SK-N-SH (cell line): ENCODE results near the gene SDSL. TPM values are rescaled to one million over a fixed set of nuclear protein-coding genes. Genes with fewer than 3 reads are reported as not detected.

Source experiments
- CTCF ChIA-PET: fragments of 300-600, 350-600 bp; formaldehyde crosslinking; extraction: SDS; loops from one replicate; lab custom pipeline; 2021; lab: Yijun Ruan, JAX
- POLR2A ChIA-PET: fragments of 350-600 bp; sonication (Branson Sonifier 250); formaldehyde crosslinking; extraction: SDS; loops from one replicate; lab custom pipeline; 2020; ENCODE audit warnings: antibody characterized with exemption, inconsistent platforms; lab: Yijun Ruan, JAX
- DNase-seq: peaks from one replicate; pipeline ENCODE4 v3.0.0; 2012
- H2AFZ ChIP-seq: fragments of 200-600 bp; sonication (generic); 2 replicates; pipeline ENCODE4 v1.8.1; 2016; ENCODE audit warnings: antibody characterized with exemption, mild to moderate bottlenecking, low read depth
- H3F3A ChIP-seq: fragments of 200-600 bp; sonication (generic); replicated peaks from 2 replicates; pipeline ENCODE3; 2016; ENCODE audit warnings: antibody characterized with exemption, mild to moderate bottlenecking; ENCODE audit not compliant: insufficient read depth
- H3K27ac ChIP-seq, 2 experiments: fragments of 200-500 bp in 1 of 2; fragments of 200-600 bp in 1 of 2; sonication (Bioruptor generic) in 1 of 2; sonication (generic), shearing (Covaris generic) in 1 of 2; 2 replicates each; pipeline versions ENCODE4 v1.5.1 to v1.6.1; 2014 to 2016; ENCODE audit warnings: low read depth in 2 of 2, inconsistent platforms in 1 of 2, low read length in 1 of 2, mild to moderate bottlenecking in 1 of 2, mixed read lengths in 1 of 2
- H3K27me3 ChIP-seq: fragments of 200-600 bp; sonication (generic), shearing (Covaris generic); 2 replicates; pipeline ENCODE4 v1.6.1; 2016; ENCODE audit warnings: mixed run types; ENCODE audit not compliant: insufficient read depth
- H3K36me3 ChIP-seq, 2 experiments: fragments of 200-500 bp in 1 of 2; fragments of 200-600 bp in 1 of 2; sonication (Bioruptor generic) in 1 of 2; sonication (generic) in 1 of 2; replicated peaks in 1 of 2; 2 replicates each; pipeline versions ENCODE3 to v1.5.1; 2014 to 2016; ENCODE audit warnings: low read length in 1 of 2, mild to moderate bottlenecking in 1 of 2; ENCODE audit not compliant: insufficient read depth in 2 of 2, control insufficient read depth in 1 of 2
- H3K4me1 ChIP-seq, 2 experiments: fragments of 200-500 bp in 1 of 2; fragments of 200-600 bp in 1 of 2; sonication (Bioruptor generic) in 1 of 2; sonication (generic), shearing (Covaris generic) in 1 of 2; 2 replicates each; pipeline versions ENCODE4 v1.5.1 to v1.6.1; 2014 to 2016; ENCODE audit warnings: low read depth in 1 of 2, low read length in 1 of 2, mixed run types in 1 of 2; ENCODE audit not compliant: insufficient read depth in 2 of 2, control insufficient read depth in 1 of 2
- H3K4me2 ChIP-seq: fragments of 200-600 bp; sonication (generic), shearing (Covaris generic); 2 replicates; pipeline ENCODE4 v1.6.1; 2017; ENCODE audit warnings: mixed run types
- H3K4me3 ChIP-seq, 2 experiments: fragments of 200-500 bp in 1 of 2; fragments of 200-600 bp in 1 of 2; sonication (Bioruptor generic) in 1 of 2; sonication (generic), shearing (Covaris generic) in 1 of 2; 2 replicates each; pipeline versions ENCODE4 v1.5.1 to v1.8.1; 2014 to 2016; ENCODE audit warnings: low read depth in 2 of 2, inconsistent platforms in 1 of 2, low read length in 1 of 2, mild to moderate bottlenecking in 1 of 2, mixed read lengths in 1 of 2, moderate library complexity in 1 of 2
- H3K79me2 ChIP-seq: fragments of 200-600 bp; sonication (generic); 2 replicates; pipeline ENCODE4 v1.8.1; 2017; ENCODE audit warnings: mild to moderate bottlenecking; ENCODE audit not compliant: insufficient read depth
- H3K9ac ChIP-seq: fragments of 200-600 bp; sonication (generic); 2 replicates; pipeline ENCODE4 v1.6.1; 2017; ENCODE audit warnings: mixed run types
- H3K9me2 ChIP-seq: fragments of 200-600 bp; sonication (generic); 2 replicates; pipeline ENCODE4 v1.6.1; 2017; ENCODE audit warnings: mixed run types
- H3K9me3 ChIP-seq: fragments of 200-600 bp; sonication (generic); 2 replicates; pipeline ENCODE4 v1.6.1; 2017; ENCODE audit warnings: mixed run types, mild to moderate bottlenecking, moderate library complexity
- H4K20me1 ChIP-seq: fragments of 200-600 bp; sonication (generic); 2 replicates; pipeline ENCODE4 v1.6.1; 2017; ENCODE audit warnings: mild to moderate bottlenecking, mixed run types; ENCODE audit not compliant: insufficient read depth
- CTCF ChIP-seq: fragments of 200-600 bp; sonication (generic); IDR thresholded peaks from 2 replicates; pipeline ENCODE4 v1.6.1; 2017; ENCODE audit warnings: antibody characterized with exemption, mild to moderate bottlenecking, moderate library complexity
- ELF1 ChIP-seq: IDR thresholded peaks from 2 replicates; pipeline ENCODE4 v1.4.0; 2012
- EZH2phosphoT487 ChIP-seq: fragments of 200-600 bp; sonication (generic); IDR thresholded peaks from 2 replicates; pipeline ENCODE4 v1.6.1; 2017; ENCODE audit warnings: low read depth, mixed run types, mild to moderate bottlenecking, antibody characterized with exemption, moderate library complexity, borderline replicate concordance
- FOSL2 ChIP-seq: IDR thresholded peaks from 2 replicates; pipeline ENCODE4 v1.4.0; 2012; ENCODE audit warnings: low read depth, mild to moderate bottlenecking, moderate library complexity, borderline replicate concordance
- FOXJ3 ChIP-seq: sonication (generic); formaldehyde crosslinking; IDR thresholded peaks from 2 replicates; pipeline ENCODE4 v1.5.1; 2020; ENCODE audit warnings: mild to moderate bottlenecking, missing genetic modification reagents
- GABPA ChIP-seq: IDR thresholded peaks from 2 replicates; pipeline ENCODE4 v1.4.0; 2012; ENCODE audit warnings: low read depth, mild to moderate bottlenecking
- GATA2 ChIP-seq: sonication (generic); formaldehyde crosslinking; IDR thresholded peaks from 2 replicates; pipeline ENCODE4 v1.5.0; 2020; ENCODE audit warnings: mild to moderate bottlenecking, missing genetic modification reagents
- JUND ChIP-seq: IDR thresholded peaks from 2 replicates; pipeline ENCODE4 v1.4.0; 2012
- MEF2A ChIP-seq: IDR thresholded peaks from 2 replicates; pipeline ENCODE4 v1.4.0; 2012; ENCODE audit warnings: low read depth, borderline replicate concordance
- PBX3 ChIP-seq: IDR thresholded peaks from 2 replicates; pipeline ENCODE4; 2012
- POLR2AphosphoS5 ChIP-seq: IDR thresholded peaks from 2 replicates; pipeline ENCODE4 v1.6.1; 2012; ENCODE audit warnings: low read depth, low read length
- RAD21 ChIP-seq: IDR thresholded peaks from 2 replicates; pipeline ENCODE4 v1.6.1; 2012; ENCODE audit warnings: mild to moderate bottlenecking, low read length
- RFX5 ChIP-seq: IDR thresholded peaks from 2 replicates; pipeline ENCODE4 v1.6.1; 2012; ENCODE audit warnings: mild to moderate bottlenecking, improper control_type of control experiment, low read length
- RXRA ChIP-seq: IDR thresholded peaks from 2 replicates; pipeline ENCODE4 v1.4.0; 2012; ENCODE audit warnings: low read depth, mild to moderate bottlenecking, borderline replicate concordance
- TAF1 ChIP-seq: IDR thresholded peaks from 2 replicates; pipeline ENCODE4 v1.6.1; 2012; ENCODE audit warnings: low read depth, mild to moderate bottlenecking, low read length, moderate library complexity, borderline replicate concordance
- USF2 ChIP-seq: fragments of 150-350 bp; IDR thresholded peaks from 2 replicates; pipeline ENCODE4 v1.6.1; 2017; ENCODE audit warnings: antibody characterized with exemption, low read length, low read depth, borderline replicate concordance
- YY1 ChIP-seq: IDR thresholded peaks from 2 replicates; pipeline ENCODE4 v1.4.0; 2012; ENCODE audit warnings: low read depth, mild to moderate bottlenecking
- ZBTB33 ChIP-seq: IDR thresholded peaks from 2 replicates; pipeline ENCODE4 v1.4.0; 2012; ENCODE audit warnings: low read depth, borderline replicate concordance
- WGBS: methylation state at CpG from one replicate; pipeline ENCODE4 v1.1.6; 2017; ENCODE audit warnings: low lambda C conversion rate; 5-methylcytosine and 5-hydroxymethylcytosine counted together
- polyA plus RNA-seq, 3 experiments: library from polyadenylated mRNA; depleted of rRNA; stranded (reverse); fragments of >200 nt; gene quantifications; 2 replicates each; pipeline ENCODE4 v1.2.3, GENCODE V29; 2012

SDSL gene
- polyA plus RNA-seq, 1 of the 3 experiments (the other 2 are of a cell fraction), result 33.7 TPM

GRCh38 chr12:113405694-113406093 is 16.5 kb upstream of the SDSL start (continued):
- TF ChIP-seq CTCF (no peak), PBX3 (no peak), FOXJ3 (no peak), TAF1 (no peak), RAD21 (no peak)

- Histone ChIP-seq H3K9me3 (no peaks in the 10 kb centered on the region), H3K36me3 (no peaks in the 10 kb centered on the region), H3K27ac (peak overlapping the region in 1 of 2 experiments; percentile 36; a peak in 1 of 4 replicates), H2AFZ (peak overlapping the region; percentile 76), H4K20me1 (no peaks in the 10 kb centered on the region), H3K9ac (no peak overlapping the region), H3K9me2 (no peaks in the 10 kb centered on the region), H3K4me2 (no peak overlapping the region), H3K27me3 (no peaks in the 10 kb centered on the region), H3K4me1 (no peaks in the 10 kb centered on the region; a peak in 1 of 4 replicates), H3K4me3 (no peak overlapping the region), H3F3A (no peaks in the 10 kb centered on the region), H3K79me2 (no peaks in the 10 kb centered on the region)
- DNase-seq, result no peak
- 61% methylated on average over 6 of the region's 6 CpGs for WGBS
- TF ChIP-seq ZBTB33, result no peak
- no peak for TF ChIP-seq YY1
- TF ChIP-seq POLR2AphosphoS5, result no peak
- TF ChIP-seq FOSL2, result peak; percentile 36; the same call in 1 of the 2 replicates
- no peak for TF ChIP-seq ELF1
- no peak for TF ChIP-seq TAF1
- no peak for TF ChIP-seq RAD21
- no peak for TF ChIP-seq FOXJ3
- TF ChIP-seq USF2, result no peak
- TF ChIP-seq MEF2A, result no peak
- TF ChIP-seq RFX5, result no peak
- 0 out of 2 replicates have a peak, but pooled peaks have one; percentile 16 for TF ChIP-seq JUND
- no peak for TF ChIP-seq GABPA
- TF ChIP-seq GATA2, result no peak
- TF ChIP-seq EZH2phosphoT487, result no peak
- no peak for TF ChIP-seq RXRA
- POLR2A ChIA-PET, result no interaction called here
- CTCF ChIA-PET, result interaction anchor here (3.1 kb wide), 1 partner anchor 17 kb away, joined by 18 read pairs; no protein-coding TSS in a partner anchor
Observed at GRCh38 chr12:113407931-113408600, 14.1 kb upstream of the SDSL start.
